Esophagus muscularis mucosa (tissue), 4 donors: ENCODE data around the gene AGBL5. TPM values are rescaled to one million over a fixed set of nuclear protein-coding genes. Genes with fewer than 3 reads are reported as not detected.

Source experiments
- DNase-seq: peaks from one replicate; pipeline ENCODE4 v3.0.0-alpha.2; 2017; ENCODE audit errors: extremely low spot score
- H3K27ac ChIP-seq, 4 donors: fragments of 200-600 bp; sonication (generic); replicated peaks in 1 of 4; 1 replicate in 3 of 4; 2 replicates in 1 of 4; pipeline ENCODE4 v1.5.1; 2016 to 2019; ENCODE audit warnings: mild to moderate bottlenecking in 1 of 4
- H3K27me3 ChIP-seq, 4 donors: fragments of 200-600 bp; sonication (generic); one replicate each; pipeline versions ENCODE4 v1.5.1 to v1.6.0; 2016 to 2019
- H3K36me3 ChIP-seq, 4 donors: fragments of 200-600 bp; sonication (generic); one replicate each; pipeline ENCODE4 v1.5.1; 2016 to 2019
- H3K4me1 ChIP-seq, 4 donors: fragments of 200-600 bp; sonication (generic); one replicate each; pipeline ENCODE4 v1.5.1; 2016 to 2019
- H3K4me3 ChIP-seq, 4 donors: fragments of 200-600 bp; sonication (generic); 1 replicate in 2 of 4; 2 replicates in 2 of 4; pipeline ENCODE4 v1.5.1; 2016 to 2019; ENCODE audit warnings: mild to moderate bottlenecking in 4 of 4, moderate library complexity in 1 of 4
- H3K9me3 ChIP-seq, 4 donors: fragments of 200-600 bp; sonication (generic); 1 replicate in 3 of 4; 2 replicates in 1 of 4; pipeline ENCODE4 v1.5.1; 2016 to 2019
- CTCF ChIP-seq, 3 experiments: fragments of 200-600 bp in 2 of 3; fragments of 450-650 bp in 1 of 3; sonication (generic) in 2 of 3; IDR thresholded peaks; one replicate each; pipeline ENCODE4 v1.5.1; 2017 to 2019; ENCODE audit warnings: antibody characterized with exemption in 3 of 3, mild to moderate bottlenecking in 2 of 3, moderate library complexity in 1 of 3
- EP300 ChIP-seq: sonication (generic); formaldehyde crosslinking; IDR thresholded peaks from one replicate; pipeline ENCODE4 v1.6.1; 2017; ENCODE audit warnings: antibody characterized with exemption
- POLR2A ChIP-seq: fragments of 450-650 bp; IDR thresholded peaks from one replicate; pipeline ENCODE4 v1.6.1; 2017; ENCODE audit warnings: antibody characterized with exemption, moderate library complexity, mild to moderate bottlenecking, low read depth
- POLR2AphosphoS5 ChIP-seq, 2 donors: sonication (generic); formaldehyde crosslinking; IDR thresholded peaks; one replicate each; pipeline ENCODE4 v1.6.1; 2017; ENCODE audit warnings: antibody characterized with exemption in 2 of 2
- WGBS: methylation state at CpG from one replicate; pipeline ENCODE4 v1.1.5; 2018; 5-methylcytosine and 5-hydroxymethylcytosine counted together
- intact Hi-C: fragments of 100-400 bp; cut with DNase I; formaldehyde crosslinking; loops from one replicate; pipeline ENCODE4 v1.15.1; 2023
- total RNA-seq, 4 donors: library from RNA; depleted of rRNA; stranded (reverse); fragments of >200 nt; gene quantifications; one replicate each; pipeline versions ENCODE4 v1.1.0 to v1.2.1, GENCODE V29; 2016

The AGBL5 gene
- total RNA-seq, 4 donors from 2014 or later, result 19.5 to 29.2 (median 24.1) TPM

- intact Hi-C loops, result no loop called here
- TF ChIP-seq POLR2AphosphoS5 (IDR thresholded peaks at IDR 0.05) (no peak), POLR2A (no peak), CTCF (IDR thresholded peaks at IDR 0.05) (no peak), EP300 (no peak)
- Histone ChIP-seq H3K9me3 (no peaks in the 10 kb centered on the region), H3K36me3 (peaks cover 8 to 73% (median 65%) of the 10 kb centered on the region in 4 donors), H3K4me3 (no peak overlapping the region), H3K4me1 (peaks cover 0 to 8% (median under 1%) of the 10 kb centered on the region in 4 donors), H3K27me3 (no peaks in the 10 kb centered on the region), H3K27ac (no peak overlapping the region)
- 83% methylated on average over 16 of the region's 24 CpGs for WGBS
- DNase-seq, result no peak
Observed at GRCh38 chr2:27025861-27026851, 25.3 kb upstream of the AGBL5 start.

GRCh38 chr2:27027211-27027651, 24.2 kb upstream of the AGBL5 start:
- Histone ChIP-seq H3K4me3 (no peak overlapping the region), H3K9me3 (no peaks in the 10 kb centered on the region), H3K36me3 (peaks cover 8 to 69% (median 60%) of the 10 kb centered on the region in 4 donors), H3K27me3 (no peaks in the 10 kb centered on the region), H3K4me1 (peaks cover 0 to 17% (median 5%) of the 10 kb centered on the region in 4 donors), H3K27ac (no peak overlapping the region)
- DNase-seq, result no peak
- 86% methylated on average over 5 of the region's 10 CpGs for WGBS
- TF ChIP-seq POLR2A (no peak), CTCF (IDR thresholded peaks at IDR 0.05) (no peak), POLR2AphosphoS5 (IDR thresholded peaks at IDR 0.05) (no peak), EP300 (no peak)
- intact Hi-C loops, result no loop called here

- no peak for DNase-seq
- Histone ChIP-seq H3K9me3 (no peaks in the 10 kb centered on the region), H3K4me1 (peaks cover 6 to 28% (median 18%) of the 10 kb centered on the region in 4 donors), H3K27me3 (no peaks in the 10 kb centered on the region), H3K36me3 (peaks cover 0 to 51% (median 43%) of the 10 kb centered on the region in 4 donors), H3K27ac (no peak overlapping the region), H3K4me3 (no peak overlapping the region)
- intact Hi-C loops, result no loop called here
- no peak for TF ChIP-seq POLR2A
- 95% methylated on average over 2 of the region's 2 CpGs for WGBS
Observed at GRCh38 chr2:27029051-27029450, 22.4 kb upstream of the AGBL5 start.

- peaks cover 15 to 42% (median 34%) of the 10 kb centered on the region in 4 donors for H3K4me1 ChIP-seq
- DNase-seq, result peak; percentile 95
- TF ChIP-seq EP300 (no peak), CTCF (IDR thresholded peaks at IDR 0.05) (peak in 1 of 3 experiments; percentile 20), POLR2A (peak; percentile 42), POLR2AphosphoS5 (IDR thresholded peaks at IDR 0.05) (peak; percentile 85 to 88)
- no peaks in the 10 kb centered on the region for H3K9me3 ChIP-seq
- WGBS, result 2% methylated on average over 24 of the region's 76 CpGs
- H3K36me3 ChIP-seq, result peaks cover 15 to 44% (median 36%) of the 10 kb centered on the region in 4 donors
- peak within 1 kb of the TSS; percentile 86 to 91 (median 88) for H3K4me3 ChIP-seq
- no peaks in the 10 kb centered on the region for H3K27me3 ChIP-seq
- peak within 1 kb of the TSS; percentile 78 to 87 (median 83) for H3K27ac ChIP-seq
- intact Hi-C loops, result loop anchor here (5.0 kb wide), 1 partner anchor 55 kb away; the partner anchor contains the start of gene KHK
Observed at GRCh38 chr2:27032495-27033252, 18.8 kb upstream of the AGBL5 start, which contains the start of gene TMEM214. Gene TMEM214, plus strand, starts transcription at chr2:27032965. Its CDS starts 51 bp downstream, at chr2:27033016.
